SW 1271 (cell line): ENCODE results near the gene LDLR.
"Not testable (repeated sequence)": the region's sequence is repeated elsewhere in the genome, so short reads cannot be mapped to it uniquely, and the experiment has no call there.

Experiments
- DNase-seq, 2 experiments: peaks; one replicate each; lab custom pipeline; 2025; lab: John Stamatoyannopoulos, UW

Gene LDLR

GRCh38 chr19:11174336-11174735 is 85.1 kb downstream of the LDLR start:
- no peak for DNase-seq

- no peak for DNase-seq
Measured at GRCh38 chr19:11175920-11176319, 86.7 kb downstream of the LDLR start.

GRCh38 chr19:11176466-11177193 is 87.4 kb downstream of the LDLR start:
- no peak for DNase-seq

- DNase-seq: no peak
Measured at GRCh38 chr19:11177592-11177991, 88.3 kb downstream of the LDLR start.

- DNase-seq: not testable (repeated sequence)
Measured at GRCh38 chr19:11179145-11179465, 89.8 kb downstream of the LDLR start.

GRCh38 chr19:11179716-11180297 is 90.5 kb downstream of the LDLR start:
- no peak for DNase-seq

- DNase-seq: no peak
Measured at GRCh38 chr19:11180346-11180745, 91.1 kb downstream of the LDLR start.

GRCh38 chr19:11180975-11181374 is 91.7 kb downstream of the LDLR start:
- not testable (repeated sequence) for DNase-seq

GRCh38 chr19:11181488-11181887 is 92.2 kb downstream of the LDLR start:
- no peak for DNase-seq
